A673 (cell line): ENCODE data around the gene ZNF444.

ENCODE experiments used
- CTCF ChIP-seq: fragments of 300-800, 200-600 bp; sonication (generic); conservative IDR thresholded peaks from 2 replicates; pipeline ENCODE4 v1.5.1; 2017; ENCODE audit warnings: low read depth, mild to moderate bottlenecking, antibody characterized with exemption, low read length, moderate library complexity, mixed read lengths
- EZH2 ChIP-seq: fragments of 200-600 bp; sonication (generic); IDR thresholded peaks from 2 replicates; pipeline ENCODE4 v1.6.1; 2017; ENCODE audit warnings: borderline replicate concordance, low read depth, mild to moderate bottlenecking, mixed read lengths, antibody characterized with exemption, low read length; ENCODE audit not compliant: poor library complexity, severe bottlenecking

- TF ChIP-seq CTCF (no peak), EZH2 (no peak)
These were observed 44.4 kb upstream of the ZNF444 start for GRCh38 chr19:56096665-56097064.
